SK-N-SH treated with all-trans-retinoic acid at 6 μM for 48 hours (cell line): ENCODE measurements around the gene ATG2B.

Experiments used
- ATAC-seq: fragments of 200-7000 bp; cut with Tn5 transposase; 3 replicates; pipeline ENCODE4 v1.9.1; 2020; ENCODE audit warnings: mild to moderate bottlenecking, moderate library complexity
- ARNTL ChIP-seq: fragments of 450-650 bp; formaldehyde crosslinking; IDR thresholded peaks from 2 replicates; pipeline ENCODE4 v1.5.0; 2020; ENCODE audit warnings: low read depth, mild to moderate bottlenecking, moderate library complexity, borderline replicate concordance
- BACH2 ChIP-seq: fragments of 250-450 bp; sonication (Bioruptor Pico); IDR thresholded peaks from 2 replicates; pipeline ENCODE4 v1.9.0; 2021; ENCODE audit warnings: mild to moderate bottlenecking, borderline replicate concordance
- CSDC2 ChIP-seq: fragments of 250-450 bp; sonication (Bioruptor Pico); IDR thresholded peaks from 2 replicates; pipeline ENCODE4 v1.5.0; 2020; ENCODE audit warnings: mild to moderate bottlenecking, moderate library complexity
- CSRNP3 ChIP-seq: fragments of 250-450 bp; sonication (Bioruptor Pico); IDR thresholded peaks from 2 replicates; pipeline ENCODE4 v1.5.1; 2021; ENCODE audit warnings: mild to moderate bottlenecking, moderate library complexity
- ESRRG ChIP-seq: fragments of 250-450 bp; sonication (Bioruptor Pico); IDR thresholded peaks from 2 replicates; pipeline ENCODE4 v1.6.1; 2021; ENCODE audit warnings: mild to moderate bottlenecking
- GLIS3 ChIP-seq: fragments of 250-450 bp; sonication (Bioruptor Pico); IDR thresholded peaks from 2 replicates; pipeline ENCODE4 v1.5.0; 2020; ENCODE audit warnings: mild to moderate bottlenecking, moderate library complexity
- ISL1 ChIP-seq: fragments of 250-450 bp; sonication (Bioruptor Pico); IDR thresholded peaks from 2 replicates; pipeline ENCODE4 v2.1.2; 2022; ENCODE audit warnings: mild to moderate bottlenecking, moderate library complexity
- OSR1 ChIP-seq: fragments of 250-450 bp; sonication (Bioruptor Pico); IDR thresholded peaks from 2 replicates; pipeline ENCODE4 v1.8.0; 2022; ENCODE audit warnings: moderate library complexity, mild to moderate bottlenecking, inconsistent platforms
- POU6F1 ChIP-seq: fragments of 250-450 bp; sonication (Bioruptor Pico); IDR thresholded peaks from 2 replicates; pipeline ENCODE4 v1.8.0; 2021; ENCODE audit warnings: low read depth, mild to moderate bottlenecking, moderate library complexity, borderline replicate concordance
- PPARA ChIP-seq: fragments of 250-450 bp; sonication (Bioruptor Pico); IDR thresholded peaks from 2 replicates; pipeline ENCODE4 v1.5.0; 2020; ENCODE audit warnings: mild to moderate bottlenecking, borderline replicate concordance
- RARB ChIP-seq: fragments of 250-450 bp; sonication (Bioruptor Pico); IDR thresholded peaks from 2 replicates; pipeline ENCODE4 v1.8.0; 2021; ENCODE audit warnings: mild to moderate bottlenecking, moderate library complexity
- SNAI2 ChIP-seq: fragments of 250-450 bp; sonication (Bioruptor Pico); IDR thresholded peaks from 2 replicates; pipeline ENCODE4 v1.5.0; 2020; ENCODE audit warnings: mild to moderate bottlenecking, moderate library complexity
- TCF4 ChIP-seq: fragments of 250-450 bp; sonication (Bioruptor Pico); IDR thresholded peaks from 2 replicates; pipeline ENCODE4 v1.8.0; 2021; ENCODE audit warnings: mild to moderate bottlenecking, moderate library complexity, borderline replicate concordance
- TOX ChIP-seq: fragments of 250-450 bp; sonication (Bioruptor Pico); IDR thresholded peaks from 2 replicates; pipeline ENCODE4 v1.8.0; 2021; ENCODE audit warnings: mild to moderate bottlenecking, moderate library complexity, borderline replicate concordance
- TSHZ2 ChIP-seq: fragments of 250-450 bp; sonication (Bioruptor Pico); IDR thresholded peaks from 2 replicates; pipeline ENCODE4 v1.5.0; 2020; ENCODE audit warnings: mild to moderate bottlenecking, moderate library complexity
- ZC3H10 ChIP-seq: fragments of 250-450 bp; sonication (Bioruptor Pico); IDR thresholded peaks from 2 replicates; pipeline ENCODE4 v1.5.1; 2021; ENCODE audit warnings: mild to moderate bottlenecking, moderate library complexity
- ZFP30 ChIP-seq: fragments of 450-650 bp; formaldehyde crosslinking; IDR thresholded peaks from 2 replicates; pipeline ENCODE4 v1.5.0; 2022; ENCODE audit warnings: mild to moderate bottlenecking, moderate library complexity
- ZNF565 ChIP-seq: fragments of 450-650 bp; formaldehyde crosslinking; conservative IDR thresholded peaks from 2 replicates; pipeline ENCODE4 v1.5.0; 2020; ENCODE audit warnings: low read depth, mild to moderate bottlenecking, moderate library complexity
- ZNF70 ChIP-seq: fragments of 450-650 bp; formaldehyde crosslinking; IDR thresholded peaks from 2 replicates; pipeline ENCODE4 v1.5.0; 2020; ENCODE audit warnings: mild to moderate bottlenecking, moderate library complexity
- ZNF8 ChIP-seq: fragments of 450-650 bp; formaldehyde crosslinking; IDR thresholded peaks from 2 replicates; pipeline ENCODE4 v1.5.0; 2020; ENCODE audit warnings: mild to moderate bottlenecking, moderate library complexity
- TF ChIP-seq, protein P1 (sequence below): fragments of 250-450 bp; sonication (Bioruptor Pico); IDR thresholded peaks from 2 replicates; pipeline ENCODE4 v1.5.1; 2020; ENCODE audit warnings: low read depth, mild to moderate bottlenecking, moderate library complexity

Gene ATG2B

GRCh38 chr14:96237641-96238040 lies 125.5 kb downstream of the ATG2B start:
- ATAC-seq: no peak
- no peak for TF ChIP-seq POU6F1 (CRISPR knock-in tag)
- TF ChIP-seq RARB: no peak
- TF ChIP-seq ARNTL: no peak
- no peak for TF ChIP-seq ZC3H10
- TF ChIP-seq, protein P1, sequence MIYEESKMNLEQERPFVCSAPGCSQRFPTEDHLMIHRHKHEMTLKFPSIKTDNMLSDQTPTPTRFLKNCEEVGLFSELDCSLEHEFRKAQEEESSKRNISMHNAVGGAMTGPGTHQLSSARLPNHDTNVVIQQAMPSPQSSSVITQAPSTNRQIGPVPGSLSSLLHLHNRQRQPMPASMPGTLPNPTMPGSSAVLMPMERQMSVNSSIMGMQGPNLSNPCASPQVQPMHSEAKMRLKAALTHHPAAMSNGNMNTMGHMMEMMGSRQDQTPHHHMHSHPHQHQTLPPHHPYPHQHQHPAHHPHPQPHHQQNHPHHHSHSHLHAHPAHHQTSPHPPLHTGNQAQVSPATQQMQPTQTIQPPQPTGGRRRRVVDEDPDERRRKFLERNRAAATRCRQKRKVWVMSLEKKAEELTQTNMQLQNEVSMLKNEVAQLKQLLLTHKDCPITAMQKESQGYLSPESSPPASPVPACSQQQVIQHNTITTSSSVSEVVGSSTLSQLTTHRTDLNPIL: no peak
- no peak for TF ChIP-seq ZNF70
- TF ChIP-seq OSR1 (CRISPR knock-in tag): no peak
- TF ChIP-seq CSRNP3 (CRISPR knock-in tag): no peak
- no peak for TF ChIP-seq ZNF8
- TF ChIP-seq CSDC2 (CRISPR knock-in tag): no peak
- TF ChIP-seq BACH2: no peak
- TF ChIP-seq GLIS3 (CRISPR knock-in tag): no peak
- no peak for TF ChIP-seq ZNF565 (CRISPR knock-in tag)
- no peak for TF ChIP-seq TSHZ2 (CRISPR knock-in tag)
- no peak for TF ChIP-seq PPARA (CRISPR knock-in tag)
- TF ChIP-seq ESRRG (CRISPR knock-in tag): no peak
- TF ChIP-seq TCF4 (CRISPR knock-in tag): no peak
- TF ChIP-seq ISL1 (CRISPR knock-in tag): no peak
- TF ChIP-seq SNAI2 (CRISPR knock-in tag): no peak
- no peak for TF ChIP-seq TOX (CRISPR knock-in tag)
- TF ChIP-seq, all 23 proteins: peak for 0

- no peak for ATAC-seq
- no peak for TF ChIP-seq TSHZ2 (CRISPR knock-in tag)
- TF ChIP-seq, protein P1: no peak
- TF ChIP-seq TCF4 (CRISPR knock-in tag): no peak
- TF ChIP-seq ZFP30 (CRISPR knock-in tag): no peak
- no peak for TF ChIP-seq OSR1 (CRISPR knock-in tag)
- TF ChIP-seq GLIS3 (CRISPR knock-in tag): no peak
- no peak for TF ChIP-seq CSDC2 (CRISPR knock-in tag)
- TF ChIP-seq ESRRG (CRISPR knock-in tag): no peak
These were observed 127.7 kb downstream of the ATG2B start for GRCh38 chr14:96235426-96235825.
